ENCODE measurements around the gene CDK15. TPM values are rescaled to one million over a fixed set of nuclear protein-coding genes. Genes with fewer than 3 reads are reported as not detected.

Gene CDK15
- total RNA-seq, 6 experiments from 2014 or later = not detected

DNA sequence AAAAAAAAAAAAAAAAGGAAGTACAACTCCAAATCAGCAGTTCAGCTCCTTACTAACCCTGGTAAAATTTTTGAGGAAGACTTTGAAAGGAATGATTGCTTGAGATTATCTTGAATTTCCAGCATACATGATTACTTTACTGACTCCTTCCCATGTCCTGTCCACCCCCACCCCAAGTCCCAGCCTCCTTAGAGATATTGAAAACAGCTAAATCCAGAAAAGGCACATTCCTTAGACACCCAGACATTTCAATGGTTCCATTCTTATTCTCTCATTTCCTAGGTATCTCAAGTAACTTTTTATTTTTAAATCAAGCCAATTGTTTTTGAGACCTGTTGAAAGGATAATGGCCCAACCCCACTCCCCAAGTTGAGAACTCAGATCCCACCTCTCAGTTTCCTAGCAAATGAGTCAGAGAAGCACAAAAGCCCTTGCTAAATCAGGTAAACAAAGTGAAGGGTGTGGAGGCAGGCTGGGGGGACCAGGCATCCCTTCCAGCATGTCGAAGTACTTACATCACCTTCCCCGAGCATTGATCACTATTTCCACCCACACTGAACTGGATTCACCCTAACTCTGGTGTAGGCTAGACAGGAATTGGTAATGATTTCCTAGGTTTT, 131.9 kb downstream of the CDK15 start:
- 59% methylated on average over 2 of the region's 2 CpGs for WGBS (ENCODE audit: insufficient coverage, low coverage, low lambda C conversion rate, missing lambda C conversion rate)
- Histone ChIP-seq H3K9me3 (no peaks in the 10 kb centered on the region), H3K27ac (no peak overlapping the region), H3K4me1 (no peaks in the 10 kb centered on the region), H3K4me3 (no peak overlapping the region), H3K27me3 (no peaks in the 10 kb centered on the region), H3K36me3 (no peaks in the 10 kb centered on the region)
- no peak for TF ChIP-seq CTCF (IDR thresholded peaks at IDR 0.05)
- TF ChIP-seq POLR2A (IDR thresholded peaks at IDR 0.05) = no peak
- intact Hi-C loops (cut with DNase I) = no loop called here
- no peak for DNase-seq
- ATAC-seq = no peak

DNA sequence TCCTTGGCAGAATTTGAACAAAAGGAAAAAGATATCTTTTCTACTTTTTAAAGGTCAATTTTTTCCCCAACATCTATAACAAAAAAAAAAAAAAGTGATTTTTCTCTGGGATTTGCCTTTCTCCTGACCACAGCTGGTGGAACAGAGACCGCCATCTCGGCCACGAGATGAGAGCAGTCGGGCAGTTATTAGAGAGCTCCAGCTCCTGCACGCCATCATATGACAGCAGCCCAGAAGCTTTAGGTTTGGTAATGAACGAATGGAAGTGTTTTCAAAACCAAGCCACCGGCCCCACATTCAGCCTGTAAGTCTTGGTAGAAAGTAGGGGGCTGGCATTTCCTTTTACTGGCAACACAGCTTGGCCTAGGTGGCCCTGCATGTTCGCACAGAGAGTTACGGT, 132.4 kb downstream of the CDK15 start:
- 82% methylated on average over 6 of the region's 9 CpGs for WGBS (ENCODE audit: insufficient coverage, low coverage, low lambda C conversion rate, missing lambda C conversion rate)
- Histone ChIP-seq H3K9me3 (no peaks in the 10 kb centered on the region), H3K36me3 (no peaks in the 10 kb centered on the region), H3K27me3 (no peaks in the 10 kb centered on the region), H3K4me1 (no peaks in the 10 kb centered on the region), H3K4me3 (no peak overlapping the region), H3K27ac (no peak overlapping the region)
- TF ChIP-seq CTCF (IDR thresholded peaks at IDR 0.05) (no peak), POLR2A (IDR thresholded peaks at IDR 0.05) (no peak)
- DNase-seq = no peak
- ATAC-seq = no peak
- intact Hi-C loops (cut with DNase I) = no loop called here

DNA sequence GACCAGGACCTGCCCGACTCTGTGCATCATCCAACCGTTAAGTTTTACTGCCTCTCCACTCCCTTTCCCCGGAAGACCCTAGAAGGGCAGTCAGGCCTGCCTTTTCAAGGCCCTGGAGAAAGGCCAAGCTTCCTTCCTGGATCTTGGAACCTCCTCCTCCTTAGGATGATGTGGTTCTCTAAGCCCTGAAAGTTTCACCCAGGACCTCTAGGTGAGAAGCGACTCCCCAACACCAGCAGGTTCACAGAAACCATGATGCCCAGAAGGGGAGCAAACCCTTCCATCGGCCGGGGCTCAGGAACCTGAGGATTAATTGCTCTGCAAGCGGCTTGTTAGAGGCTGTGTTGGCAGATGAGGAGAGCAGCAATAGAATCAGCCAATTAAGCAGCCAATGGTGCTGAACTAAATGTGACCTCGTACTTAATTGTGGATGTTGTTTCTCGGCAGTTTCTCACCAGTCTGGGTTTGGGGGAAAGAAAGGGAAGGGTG, 133.2 kb downstream of the CDK15 start:
- H3K27me3 ChIP-seq = no peaks in the 10 kb centered on the region
- H3K4me1 ChIP-seq = no peaks in the 10 kb centered on the region
- no peak overlapping the region for H3K27ac ChIP-seq
- WGBS (ENCODE audit: insufficient coverage, low coverage, low lambda C conversion rate, missing lambda C conversion rate) = 67% methylated on average over 9 of the region's 9 CpGs
- no peak for DNase-seq
- no peak overlapping the region for H3K4me3 ChIP-seq
- no peaks in the 10 kb centered on the region for H3K36me3 ChIP-seq
- ATAC-seq = no peak
- intact Hi-C loops (cut with DNase I) = no loop called here
- no peaks in the 10 kb centered on the region for H3K9me3 ChIP-seq
- TF ChIP-seq POLR2A (IDR thresholded peaks at IDR 0.05) = no peak

GRCh38 chr2:201942531-201942930, 136.2 kb downstream of the CDK15 start:
- Histone ChIP-seq H3K4me3 (no peak overlapping the region), H3K9me3 (no peaks in the 10 kb centered on the region), H3K27me3 (no peaks in the 10 kb centered on the region), H3K4me1 (no peaks in the 10 kb centered on the region), H3K27ac (no peak overlapping the region), H3K36me3 (no peaks in the 10 kb centered on the region)
- intact Hi-C loops (cut with DNase I) = no loop called here
- no peak for ATAC-seq
- WGBS (ENCODE audit: insufficient coverage, low coverage, low lambda C conversion rate, missing lambda C conversion rate) = 50% methylated on average over 3 of the region's 5 CpGs
- no peak for DNase-seq
- no peak for TF ChIP-seq POLR2A (IDR thresholded peaks at IDR 0.05)
- no peak for TF ChIP-seq CTCF (IDR thresholded peaks at IDR 0.05)

Small RNA genes within 50 kb of the gene (small RNA-seq; reads per million reads assigned to genes)
- 0 reads per million in 2 experiments for gene RF00019
- 0 reads per million in 2 experiments for gene RNU6-440P
- 0 reads per million in 2 experiments for gene UBE2V1P11

Other genes with a start within 250 kb of the CDK15 start
- gene TMEM237, start 163.0 kb upstream of the CDK15 start, total RNA-seq = 1 to 10 TPM; 2.2 to 4.1 (median 2.6) TPM
- under 1 TPM in 2 of 6 experiments, not detected in 4; 0.12 to 0.15 TPM for gene MPP4, start 107.9 kb upstream of the CDK15 start, total RNA-seq
- 10 to 100 TPM; 15.8 to 24.9 (median 20.3) TPM for gene ALS2, start 25.6 kb upstream of the CDK15 start, total RNA-seq
- gene FZD7, start 227.3 kb downstream of the CDK15 start, total RNA-seq = 1 to 10 TPM in 2 of 6 experiments, under 1 TPM in 4; 0.48 to 1.4 (median 0.65) TPM

All from right lobe of liver (tissue), 6 donors.